NCI-H524 treated with DMSO at 0.1 percent for 48 hours (cell line): ENCODE results near the gene STAT5A.
"Not testable (repeated sequence)": the region's sequence is repeated elsewhere in the genome, so short reads cannot be mapped to it uniquely, and the experiment has no call there.

Experiments
- DNase-seq: peaks from one replicate; lab custom pipeline; 2025; lab: John Stamatoyannopoulos, UW

STAT5A gene

DNA sequence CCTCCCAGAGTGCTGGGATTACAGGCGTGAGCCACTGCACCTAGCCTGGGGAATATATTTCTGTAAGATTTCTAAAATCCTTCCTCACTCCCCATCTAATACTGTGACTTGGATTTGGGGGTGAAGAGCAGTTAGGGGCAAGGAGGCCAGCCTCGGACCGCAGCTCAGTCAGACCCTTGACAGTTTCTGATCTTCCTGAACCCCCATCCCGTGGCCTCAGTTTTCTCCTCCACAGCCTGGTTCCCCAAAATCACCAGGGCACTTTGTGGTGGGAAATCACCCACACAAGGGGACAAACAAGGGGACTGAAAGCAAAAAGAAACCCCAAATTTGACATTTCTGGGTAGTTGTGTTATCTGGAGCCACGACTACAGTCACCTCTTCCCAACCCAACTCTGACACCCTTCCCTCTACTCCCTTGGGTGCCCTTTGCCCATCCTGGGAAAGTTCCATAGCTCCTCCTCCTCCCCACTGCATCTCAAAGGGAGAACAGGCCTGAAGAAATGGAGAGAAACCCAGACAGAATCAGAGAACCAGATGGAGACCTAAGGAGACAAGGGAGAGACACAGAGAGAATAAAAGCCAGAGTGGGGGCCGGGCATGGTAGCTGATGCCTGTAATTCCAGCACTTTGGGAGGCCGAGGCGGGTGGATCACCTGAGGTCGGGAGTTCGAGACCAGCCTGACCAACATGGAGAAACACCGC is 2.8 kb upstream of the STAT5A start:
- DNase-seq, result no peak

DNA sequence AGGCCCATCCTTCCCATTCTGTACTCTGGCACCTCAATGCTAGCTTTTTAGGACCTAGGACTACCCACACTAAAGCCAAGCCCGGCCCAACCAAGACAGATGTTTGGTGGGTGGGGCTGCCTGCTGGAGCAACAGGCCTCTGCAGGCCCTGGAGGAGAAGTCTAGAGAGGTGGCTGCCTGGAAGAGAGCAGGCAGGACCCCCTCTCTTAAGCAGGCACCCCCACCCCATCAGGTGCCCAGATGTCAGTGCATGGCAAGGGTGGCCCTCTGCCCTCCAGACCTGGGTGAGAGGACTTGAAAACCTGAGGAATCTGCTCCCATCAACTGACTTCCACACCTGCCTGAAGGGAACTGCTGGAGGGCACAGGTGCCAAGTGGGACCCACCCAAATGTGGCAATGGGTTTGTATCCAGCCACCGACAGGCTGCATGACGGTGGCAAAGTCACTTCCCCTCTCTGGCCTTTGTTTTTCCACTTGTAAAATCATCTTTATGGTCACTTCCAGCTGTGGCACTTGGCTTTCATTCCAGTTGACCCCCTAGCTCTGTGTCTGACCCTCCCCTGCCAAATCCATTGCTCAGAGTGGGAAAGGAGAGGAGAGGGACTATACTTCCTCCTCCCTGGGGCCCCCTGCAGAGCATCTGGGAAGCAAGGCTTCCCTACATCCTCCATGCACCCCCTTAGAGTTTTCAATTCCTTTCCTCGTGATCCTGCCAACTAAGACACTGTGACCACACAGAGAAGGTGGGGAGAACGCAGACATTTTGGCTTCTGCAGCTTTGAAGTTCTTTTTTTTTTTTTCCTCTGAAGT is 1.7 kb upstream of the STAT5A start:
- no peak for DNase-seq

- no peak for DNase-seq
Observed at GRCh38 chr17:42287305-42287976, 857 bp upstream of the STAT5A start.

GRCh38 chr17:42288803-42289610 is 709 bp downstream of the STAT5A start:
- DNase-seq, result no peak

GRCh38 chr17:42289611-42290181 is 1.4 kb downstream of the STAT5A start:
- no peak for DNase-seq

DNA sequence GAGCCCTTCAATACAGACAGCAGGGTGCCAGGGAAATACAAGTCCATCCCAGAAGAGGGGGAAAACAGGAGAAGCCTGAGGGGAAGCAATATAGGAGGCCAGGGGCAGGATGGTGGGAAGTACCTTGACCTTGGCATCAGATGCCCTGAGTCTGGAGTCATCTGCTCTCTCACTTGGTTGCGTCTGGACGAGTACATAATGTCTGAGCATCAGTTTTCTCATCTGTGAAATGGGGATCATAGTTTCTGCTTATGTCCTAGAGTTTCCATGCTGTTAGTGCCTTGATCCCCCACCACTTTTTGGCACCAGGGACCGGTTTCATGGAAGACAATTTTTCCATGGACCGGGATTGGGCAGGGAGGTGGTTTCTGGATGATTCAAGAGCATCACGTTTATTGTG is 2.3 kb downstream of the STAT5A start:
- DNase-seq, result no peak

DNA sequence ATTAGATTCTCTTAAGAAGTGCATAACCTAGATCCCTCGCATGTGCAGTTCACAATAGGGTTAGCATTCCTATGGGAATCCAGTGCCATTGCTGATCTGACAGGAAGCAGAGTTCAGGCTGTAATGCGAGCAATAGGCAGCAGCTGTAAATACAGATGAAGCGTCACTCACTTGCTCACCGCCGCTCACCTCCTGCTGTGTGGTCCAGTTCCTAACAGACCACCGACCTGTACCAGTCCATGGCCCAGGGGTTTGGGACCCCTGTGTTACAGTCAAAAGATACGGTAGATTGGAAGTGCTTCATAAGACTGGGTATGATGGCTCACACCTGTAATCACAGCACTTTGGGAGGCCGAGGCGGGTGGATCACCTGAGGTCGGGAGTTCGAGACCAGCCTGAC is 2.8 kb downstream of the STAT5A start:
- DNase-seq, result no peak

DNA sequence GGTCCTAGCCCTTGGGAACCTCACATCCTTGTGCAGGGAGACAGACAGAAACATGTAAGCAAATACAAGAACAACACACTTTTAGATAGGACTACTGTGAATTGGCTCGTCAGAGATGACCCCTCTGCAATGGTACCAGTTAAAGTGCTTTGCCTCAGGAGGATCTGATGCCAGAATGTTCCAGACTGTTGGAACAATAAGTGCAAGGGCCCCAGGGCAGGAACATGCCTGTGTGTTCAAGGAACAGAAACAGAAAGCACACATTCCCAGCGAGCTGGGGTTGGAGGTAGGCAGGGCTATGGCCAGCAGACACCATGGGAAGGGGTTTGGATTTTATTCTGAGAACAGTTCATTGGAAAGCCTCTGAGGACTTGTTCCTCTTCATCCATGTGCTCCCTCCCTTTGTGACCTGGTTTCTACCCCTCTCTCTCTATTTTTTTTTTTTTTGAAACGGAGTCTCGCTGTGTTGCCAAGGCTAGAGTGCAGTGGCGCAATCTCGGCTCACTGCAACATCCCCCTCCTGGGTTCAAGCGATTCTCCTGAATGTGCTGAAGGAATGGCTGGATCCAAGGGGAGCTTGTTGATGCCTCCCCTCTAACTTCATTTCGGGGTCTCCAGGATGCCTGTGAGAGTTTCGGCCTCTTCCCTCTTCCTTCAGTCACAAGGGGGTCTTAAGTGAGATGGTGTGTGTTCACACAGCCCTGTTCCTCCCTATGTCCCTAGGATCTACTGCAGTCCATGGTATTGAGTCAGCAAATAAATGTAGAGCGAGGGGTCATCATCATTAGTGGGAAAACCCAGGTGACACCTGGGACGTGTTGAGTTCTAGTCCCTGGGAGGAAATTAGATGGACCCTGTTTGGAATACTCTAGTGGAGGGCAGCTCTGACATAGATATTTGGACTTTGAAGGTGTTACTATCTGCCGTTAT is 6.4 kb downstream of the STAT5A start:
- DNase-seq, result no peak

DNA sequence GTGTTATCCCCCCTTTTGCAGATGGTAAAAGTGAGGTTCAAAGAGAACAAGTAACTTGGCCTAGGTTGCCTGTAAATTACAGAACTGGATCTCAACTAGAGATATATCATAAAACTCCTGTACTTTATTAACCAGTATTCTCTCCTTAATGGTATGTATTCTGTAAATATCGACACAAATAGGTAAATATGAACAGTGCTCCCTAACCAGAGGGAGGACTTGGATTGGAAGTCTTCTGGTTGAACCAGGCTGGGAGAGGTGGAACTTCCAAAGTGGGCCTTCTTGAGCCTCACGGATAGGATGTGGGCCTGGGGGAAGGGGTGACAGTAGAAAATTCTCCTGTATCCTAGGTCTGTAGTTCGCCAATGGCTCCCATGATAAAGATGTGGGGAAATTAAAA is 7.7 kb downstream of the STAT5A start:
- no peak for DNase-seq

DNA sequence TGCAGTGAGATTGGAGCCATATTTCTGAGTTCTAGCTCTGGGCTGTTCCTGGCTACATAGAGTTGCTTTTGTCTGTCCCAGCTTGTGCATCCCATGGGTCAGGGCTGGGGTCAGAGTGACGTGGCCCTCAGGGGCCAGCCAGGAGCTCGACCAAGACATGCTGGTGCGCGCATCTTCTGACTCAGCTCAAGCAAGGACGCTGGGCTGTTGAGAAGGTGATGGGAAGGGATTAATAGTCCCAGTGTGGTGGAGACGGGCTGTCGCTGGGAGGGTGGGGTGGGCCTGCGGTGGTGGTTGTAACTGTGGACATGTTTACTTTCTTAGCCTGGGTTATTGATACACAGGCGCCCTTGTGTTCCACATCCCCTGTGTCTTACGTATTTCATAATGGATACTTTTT is 9.5 kb downstream of the STAT5A start:
- DNase-seq, result not testable (repeated sequence)

- DNase-seq, result not testable (repeated sequence)
Observed at GRCh38 chr17:42299361-42299760, 11.1 kb downstream of the STAT5A start.

DNA sequence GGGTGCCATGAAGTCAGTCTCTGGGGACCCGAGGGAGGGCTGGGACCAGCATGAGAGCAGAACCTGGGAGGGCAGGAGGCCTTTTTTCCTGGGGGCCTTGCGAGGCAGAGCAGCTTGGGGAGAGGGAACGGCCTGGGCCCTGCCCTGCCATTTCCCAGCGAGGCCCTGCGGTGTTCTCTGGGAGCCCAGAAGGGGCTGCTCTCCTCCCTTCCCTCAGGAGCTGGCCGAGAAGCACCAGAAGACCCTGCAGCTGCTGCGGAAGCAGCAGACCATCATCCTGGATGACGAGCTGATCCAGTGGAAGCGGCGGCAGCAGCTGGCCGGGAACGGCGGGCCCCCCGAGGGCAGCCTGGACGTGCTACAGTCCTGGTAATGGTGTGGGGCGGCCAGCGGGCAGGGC is 11.6 kb downstream of the STAT5A start:
- not testable (repeated sequence) for DNase-seq

DNA sequence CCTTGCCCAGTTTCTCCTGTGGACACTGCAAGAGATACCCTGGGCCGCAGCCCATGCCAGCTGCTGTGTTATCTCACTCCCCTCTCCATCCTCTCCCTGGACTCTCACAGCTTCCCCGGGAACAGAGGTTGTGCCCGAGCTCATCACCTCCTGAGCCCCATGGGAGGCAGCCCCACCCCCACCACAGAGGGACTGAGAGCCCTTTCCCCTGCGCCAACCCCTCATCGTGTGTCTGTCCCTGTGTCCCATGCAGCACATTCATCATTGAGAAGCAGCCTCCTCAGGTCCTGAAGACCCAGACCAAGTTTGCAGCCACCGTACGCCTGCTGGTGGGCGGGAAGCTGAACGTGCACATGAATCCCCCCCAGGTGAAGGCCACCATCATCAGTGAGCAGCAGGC is 12.7 kb downstream of the STAT5A start:
- no peak for DNase-seq

DNA sequence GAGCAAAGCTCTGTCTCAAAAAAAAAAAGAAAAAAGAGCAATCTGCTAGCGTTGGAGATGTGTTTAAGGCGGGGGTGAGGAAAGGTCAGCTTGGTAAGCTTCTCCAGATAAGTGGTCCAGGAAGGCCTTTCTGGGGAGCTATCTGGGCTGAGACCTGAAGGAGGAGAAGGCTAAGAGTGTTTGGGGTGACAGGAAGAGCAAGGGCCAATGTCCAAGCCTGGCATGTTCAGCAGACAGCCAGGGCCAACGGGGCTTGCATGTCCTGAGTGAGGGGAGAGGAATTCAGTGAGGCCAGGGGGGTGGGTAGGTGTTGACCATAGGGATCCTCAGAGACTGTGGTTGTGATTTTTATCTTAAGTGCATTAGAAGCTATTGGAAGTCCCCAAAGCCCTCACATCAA is 15.4 kb downstream of the STAT5A start:
- no peak for DNase-seq

DNA sequence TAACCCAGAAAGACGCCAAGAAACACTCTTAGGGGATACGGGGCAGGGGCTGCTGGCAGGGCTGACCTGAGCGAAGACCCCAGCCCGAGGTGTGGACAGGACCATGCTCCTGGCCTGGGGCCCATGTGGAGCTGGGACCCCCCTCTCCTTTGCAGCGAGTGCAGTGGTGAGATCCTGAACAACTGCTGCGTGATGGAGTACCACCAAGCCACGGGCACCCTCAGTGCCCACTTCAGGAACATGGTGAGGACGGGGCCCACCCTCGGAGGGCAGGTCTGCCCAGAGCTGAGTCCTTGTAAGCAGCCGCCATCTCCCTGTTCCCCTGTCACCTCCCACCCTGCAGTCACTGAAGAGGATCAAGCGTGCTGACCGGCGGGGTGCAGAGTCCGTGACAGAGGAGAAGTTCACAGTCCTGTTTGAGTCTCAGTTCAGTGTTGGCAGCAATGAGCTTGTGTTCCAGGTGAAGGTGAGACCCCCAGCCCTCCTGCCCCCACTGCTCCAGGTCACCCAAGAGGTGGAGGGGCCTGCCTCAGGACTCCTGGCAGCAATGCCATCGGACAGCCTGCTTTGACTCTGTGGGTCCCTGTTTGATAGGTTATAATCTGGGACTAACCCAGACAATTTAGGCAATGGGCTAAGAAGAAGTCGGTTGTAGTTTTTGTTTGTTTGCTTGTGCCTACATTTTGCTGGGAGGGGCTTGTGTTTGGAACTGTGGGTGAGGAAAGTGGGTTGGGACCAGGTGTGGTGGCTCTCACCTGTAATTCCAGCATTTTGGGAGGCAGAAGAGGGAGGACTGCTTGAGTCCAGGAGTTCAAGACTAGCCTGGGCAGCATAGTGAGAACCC is 16.1 kb downstream of the STAT5A start:
- no peak for DNase-seq

DNA sequence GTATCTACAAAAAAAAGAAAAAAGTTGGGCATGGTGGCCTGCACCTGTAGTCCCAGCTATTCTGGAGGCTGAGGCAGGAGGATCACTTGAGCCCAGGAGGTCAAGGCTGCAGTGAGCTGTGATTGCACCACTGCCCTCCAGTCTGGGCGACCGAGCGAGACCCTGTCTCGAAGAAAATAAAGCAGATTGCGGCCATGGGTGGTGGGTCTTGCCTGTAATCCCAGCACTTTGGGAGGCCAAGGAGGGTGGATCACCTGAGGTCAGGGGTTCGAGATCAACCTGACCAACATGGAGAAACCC is 16.7 kb downstream of the STAT5A start:
- DNase-seq, result not testable (repeated sequence)

GRCh38 chr17:42305543-42306384 is 17.5 kb downstream of the STAT5A start:
- no peak for DNase-seq

GRCh38 chr17:42306385-42306667 is 18.0 kb downstream of the STAT5A start:
- no peak for DNase-seq

DNA sequence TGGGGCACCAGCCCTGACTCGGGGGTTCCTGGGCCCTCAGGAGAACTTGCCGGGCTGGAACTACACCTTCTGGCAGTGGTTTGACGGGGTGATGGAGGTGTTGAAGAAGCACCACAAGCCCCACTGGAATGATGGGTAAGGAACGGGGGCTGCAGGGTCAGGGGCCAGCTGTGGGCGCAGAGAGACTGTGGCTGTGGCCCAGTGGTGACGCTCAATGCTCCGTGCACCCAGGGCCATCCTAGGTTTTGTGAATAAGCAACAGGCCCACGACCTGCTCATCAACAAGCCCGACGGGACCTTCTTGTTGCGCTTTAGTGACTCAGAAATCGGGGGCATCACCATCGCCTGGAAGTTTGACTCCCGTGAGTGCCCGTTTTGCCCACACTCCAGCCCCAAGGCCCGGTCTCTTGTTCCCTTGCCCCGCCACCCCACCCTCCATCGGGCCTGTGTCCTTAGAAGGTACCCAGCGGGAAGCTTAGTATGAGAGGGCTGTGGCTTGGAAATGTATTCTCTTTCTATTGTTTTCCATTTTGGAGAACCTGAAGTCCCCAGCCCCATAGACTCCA is 19.1 kb downstream of the STAT5A start:
- DNase-seq, result no peak
